ENCODE data around the gene RSRC1. TPM values are rescaled to one million over a fixed set of nuclear protein-coding genes. Genes with fewer than 3 reads are reported as not detected.

Gene RSRC1
- total RNA-seq, 3 donors from 2014 or later = 53.1 to 101 (median 59.3) TPM

GRCh38 chr3:158460926-158461325 lies 351.0 kb downstream of the RSRC1 start:
- H3K27ac ChIP-seq = no peak overlapping the region

GRCh38 chr3:158463556-158463955 lies 353.7 kb downstream of the RSRC1 start:
- Histone ChIP-seq H3K27me3 (no peaks in the 10 kb centered on the region), H3K27ac (no peak overlapping the region), H3K9me3 (no peaks in the 10 kb centered on the region), H3K36me3 (no peaks in the 10 kb centered on the region), H3K4me3 (no peak overlapping the region), H3K4me1 (no peaks in the 10 kb centered on the region)
- intact Hi-C loops (cut with DNase I; ENCODE audit: low total_unique reads) = no loop called here
- TF ChIP-seq CTCF (IDR thresholded peaks at IDR 0.05) = no peak
- TF ChIP-seq POLR2A (IDR thresholded peaks at IDR 0.05) = no peak
- TF ChIP-seq POLR2AphosphoS5 (IDR thresholded peaks at IDR 0.05) = no peak
- no peak for DNase-seq (ENCODE audit: low spot score in 2 of 2)

More at GRCh38 chr3:158460926-158461325, 351.0 kb downstream of the RSRC1 start:
- no peaks in the 10 kb centered on the region for H3K9me3 ChIP-seq
- no peaks in the 10 kb centered on the region for H3K27me3 ChIP-seq
- no peaks in the 10 kb centered on the region for H3K4me1 ChIP-seq
- DNase-seq (ENCODE audit: low spot score in 2 of 2) = no peak
- intact Hi-C loops (cut with DNase I; ENCODE audit: low total_unique reads) = no loop called here
- no peaks in the 10 kb centered on the region for H3K36me3 ChIP-seq
- H3K4me3 ChIP-seq = no peak overlapping the region
- TF ChIP-seq CTCF (IDR thresholded peaks at IDR 0.05) (no peak), POLR2A (IDR thresholded peaks at IDR 0.05) (no peak), POLR2AphosphoS5 (IDR thresholded peaks at IDR 0.05) (no peak)

GRCh38 chr3:158465074-158465473 lies 355.2 kb downstream of the RSRC1 start:
- no peaks in the 10 kb centered on the region for H3K36me3 ChIP-seq
- no peak overlapping the region for H3K27ac ChIP-seq
- no peaks in the 10 kb centered on the region for H3K9me3 ChIP-seq
- intact Hi-C loops (cut with DNase I; ENCODE audit: low total_unique reads) = no loop called here
- H3K27me3 ChIP-seq = no peaks in the 10 kb centered on the region
- no peaks in the 10 kb centered on the region for H3K4me1 ChIP-seq
- no peak for DNase-seq (ENCODE audit: low spot score in 2 of 2)
- TF ChIP-seq POLR2A (IDR thresholded peaks at IDR 0.05) = no peak
- TF ChIP-seq CTCF (IDR thresholded peaks at IDR 0.05) = no peak
- TF ChIP-seq POLR2AphosphoS5 (IDR thresholded peaks at IDR 0.05) = no peak
- H3K4me3 ChIP-seq = no peak overlapping the region

GRCh38 chr3:158470944-158471638 lies 361.2 kb downstream of the RSRC1 start:
- Histone ChIP-seq H3K4me3 (no peak overlapping the region), H3K36me3 (no peaks in the 10 kb centered on the region), H3K4me1 (no peaks in the 10 kb centered on the region), H3K9me3 (no peaks in the 10 kb centered on the region), H3K27me3 (no peaks in the 10 kb centered on the region), H3K27ac (no peak overlapping the region)
- intact Hi-C loops (cut with DNase I; ENCODE audit: low total_unique reads) = no loop called here
- DNase-seq (ENCODE audit: low spot score in 2 of 2) = no peak
- TF ChIP-seq POLR2AphosphoS5 (IDR thresholded peaks at IDR 0.05) = no peak
- no peak for TF ChIP-seq POLR2A (IDR thresholded peaks at IDR 0.05)
- no peak for TF ChIP-seq CTCF (IDR thresholded peaks at IDR 0.05)

GRCh38 chr3:158471639-158472294 lies 361.9 kb downstream of the RSRC1 start:
- Histone ChIP-seq H3K36me3 (no peaks in the 10 kb centered on the region), H3K9me3 (no peaks in the 10 kb centered on the region), H3K4me3 (no peak overlapping the region), H3K27me3 (no peaks in the 10 kb centered on the region), H3K4me1 (no peaks in the 10 kb centered on the region), H3K27ac (no peak overlapping the region)
- no peak for DNase-seq (ENCODE audit: low spot score in 2 of 2)
- TF ChIP-seq CTCF (IDR thresholded peaks at IDR 0.05) (no peak), POLR2A (IDR thresholded peaks at IDR 0.05) (no peak), POLR2AphosphoS5 (IDR thresholded peaks at IDR 0.05) (no peak)
- intact Hi-C loops (cut with DNase I; ENCODE audit: low total_unique reads) = no loop called here
